T-helper 22 cell (primary cell): Measurements from ENCODE around the gene RPL23.
A peak's percentile ranks its signal among the peaks of the same experiment; 100 is the strongest.
"Not testable (repeated sequence)": the region's sequence is repeated elsewhere in the genome, so short reads cannot be mapped to it uniquely, and the experiment has no call there.

Experiments
- DNase-seq: peaks from one replicate; pipeline ENCODE4 v3.0.0-alpha.2; 2020; ENCODE audit warnings: low read depth

RPL23 gene

GRCh38 chr17:38867179-38867967 is 13.9 kb upstream of the RPL23 start:
- peak; percentile 50 for DNase-seq

GRCh38 chr17:38864636-38865398 is 11.3 kb upstream of the RPL23 start:
- DNase-seq: no peak

- DNase-seq: no peak
Measured at GRCh38 chr17:38861399-38861843, 7.9 kb upstream of the RPL23 start.

GRCh38 chr17:38857271-38857670 is 3.8 kb upstream of the RPL23 start:
- DNase-seq: no peak

GRCh38 chr17:38855101-38855714 is 1.7 kb upstream of the RPL23 start:
- not testable (repeated sequence) for DNase-seq

- DNase-seq: peak; percentile 47
Measured at GRCh38 chr17:38852771-38853291, 690 bp downstream of the RPL23 start.

- DNase-seq: no peak
Measured at GRCh38 chr17:38851434-38851833, 2.1 kb downstream of the RPL23 start.

GRCh38 chr17:38850374-38850773 is 3.1 kb downstream of the RPL23 start:
- DNase-seq: no peak

GRCh38 chr17:38848939-38849605 is 4.4 kb downstream of the RPL23 start:
- DNase-seq: no peak

- DNase-seq: no peak
Measured at GRCh38 chr17:38848557-38848891, 5.0 kb downstream of the RPL23 start.

GRCh38 chr17:38844261-38844757 is 9.2 kb downstream of the RPL23 start:
- no peak for DNase-seq

- DNase-seq: no peak
Measured at GRCh38 chr17:38825762-38826247, 27.7 kb downstream of the RPL23 start.

GRCh38 chr17:38824899-38825761 is 28.4 kb downstream of the RPL23 start, which contains the start of gene CWC25:
TSS of gene CWC25 (minus strand) at chr17:38825321. CDS start at chr17:38825183, 138 bp downstream.
- peak; percentile 84 for DNase-seq

- no peak for DNase-seq
Measured at GRCh38 chr17:38815576-38816193, 37.8 kb downstream of the RPL23 start.

- no peak for DNase-seq
Measured at GRCh38 chr17:38809828-38810227, 43.7 kb downstream of the RPL23 start.

GRCh38 chr17:38800237-38800760 is 53.2 kb downstream of the RPL23 start:
- no peak for DNase-seq

GRCh38 chr17:38799501-38800236 is 53.9 kb downstream of the RPL23 start, which contains the start of gene PIP4K2B:
TSS of gene PIP4K2B (minus strand) at chr17:38799556. CDS start at chr17:38799424, 132 bp downstream.
- peak; percentile 79 for DNase-seq

- peak; percentile 39 for DNase-seq
Measured at GRCh38 chr17:38798614-38799500, 54.7 kb downstream of the RPL23 start.
